GM10847 (cell line): ENCODE data around the gene CSMD2.

ENCODE experiments used
- POLR2A ChIP-seq: IDR thresholded peaks from 2 replicates; pipeline ENCODE4 v1.6.1; 2011; ENCODE audit not compliant: insufficient read length; ENCODE audit errors: extremely low read depth

The CSMD2 gene

DNA sequence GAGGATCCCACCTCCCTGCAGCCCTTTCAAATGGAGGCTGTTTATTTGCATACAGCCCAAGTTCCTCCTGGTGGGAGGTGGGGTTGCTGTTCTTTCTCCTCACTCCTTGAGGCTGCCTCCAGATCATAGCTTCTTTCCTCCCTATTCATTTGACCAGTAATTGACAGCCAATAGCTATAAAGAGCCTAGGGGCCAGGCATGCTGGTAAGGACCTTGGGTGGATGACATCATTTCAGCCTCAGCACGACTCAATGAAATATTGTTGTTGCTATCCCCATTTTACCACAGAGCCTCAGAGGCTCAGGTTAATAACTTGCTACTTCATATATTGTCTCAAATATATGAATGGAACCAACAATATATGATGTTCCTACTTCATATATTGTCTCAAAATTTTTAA lies 661.5 kb downstream of the CSMD2 start:
- TF ChIP-seq POLR2A: no peak

DNA sequence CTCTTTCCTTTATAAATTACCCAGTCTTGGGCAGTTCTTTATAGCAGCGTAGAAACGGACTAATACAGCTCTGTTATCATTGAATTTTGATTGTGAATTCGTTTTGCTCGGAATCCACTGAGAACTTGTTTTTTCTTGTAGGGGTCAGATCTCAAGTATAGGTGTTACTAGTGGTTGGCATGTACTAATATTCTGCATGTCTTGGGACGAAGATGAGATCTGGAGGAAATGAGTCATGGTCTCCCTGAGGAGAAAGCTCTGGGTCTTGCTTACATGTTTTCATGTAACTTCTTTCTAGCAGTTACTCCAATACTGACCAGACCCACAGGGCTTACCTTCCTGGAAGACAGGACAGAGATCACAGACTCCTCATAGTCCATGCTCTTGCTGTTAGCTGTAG lies 662.3 kb downstream of the CSMD2 start:
- TF ChIP-seq POLR2A: no peak

DNA sequence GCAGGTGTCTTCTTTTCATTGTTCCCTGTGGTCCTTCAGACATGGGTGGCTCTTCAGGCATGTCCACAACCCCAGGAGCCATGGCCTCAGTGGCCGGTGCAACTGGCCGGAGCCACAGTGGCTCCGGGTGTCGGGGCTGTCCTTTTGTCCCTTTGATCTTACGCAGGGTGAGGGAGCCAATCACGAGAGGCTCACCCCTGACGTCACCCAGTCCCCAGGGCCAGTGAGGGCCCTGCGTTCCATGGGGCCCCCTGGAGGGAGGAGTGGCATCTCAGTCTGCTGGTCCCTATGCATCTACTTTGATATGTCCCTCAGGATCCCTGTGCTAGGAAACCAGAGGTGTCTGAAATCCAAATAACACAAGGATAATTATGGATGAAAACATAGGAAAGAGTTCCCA lies 663.3 kb downstream of the CSMD2 start:
- no peak for TF ChIP-seq POLR2A

DNA sequence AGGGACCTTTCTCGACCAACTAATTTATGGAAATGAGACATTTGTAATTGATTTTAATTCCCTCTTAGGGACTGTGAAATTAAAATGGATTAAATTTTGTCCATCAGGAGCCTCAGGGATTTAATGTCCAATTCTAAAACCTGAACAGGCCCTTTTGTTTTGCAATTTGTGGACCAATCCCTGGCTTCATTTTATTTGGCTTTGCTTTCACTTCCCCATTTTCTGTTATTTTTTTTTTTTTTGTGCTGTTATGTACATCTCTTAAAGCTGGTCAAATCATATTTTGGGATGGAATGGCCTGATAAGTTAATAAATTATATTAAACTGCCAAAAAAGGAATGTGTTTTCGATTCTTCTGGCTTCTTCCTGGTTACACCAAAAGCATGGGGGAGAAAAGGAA lies 663.7 kb downstream of the CSMD2 start:
- no peak for TF ChIP-seq POLR2A

DNA sequence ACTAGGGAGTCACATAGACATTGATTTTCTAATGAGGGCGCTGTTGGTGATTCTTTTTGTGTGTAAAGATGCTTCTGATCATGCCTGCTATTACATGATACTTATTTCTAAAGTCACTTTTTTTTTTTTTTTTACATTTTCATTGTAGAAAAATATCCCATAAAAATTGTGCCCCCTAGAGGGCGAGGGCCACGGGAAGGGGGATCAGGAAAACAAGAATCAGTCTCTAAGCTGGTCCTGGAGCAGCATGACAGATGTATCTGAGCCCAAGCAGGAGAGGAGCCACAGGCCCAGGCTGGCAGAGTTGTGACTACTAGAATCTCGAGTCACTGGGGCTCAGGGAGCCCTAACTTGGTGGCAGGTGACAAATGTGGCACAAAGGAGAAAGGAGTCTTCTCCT lies 664.5 kb downstream of the CSMD2 start:
- no peak for TF ChIP-seq POLR2A

DNA sequence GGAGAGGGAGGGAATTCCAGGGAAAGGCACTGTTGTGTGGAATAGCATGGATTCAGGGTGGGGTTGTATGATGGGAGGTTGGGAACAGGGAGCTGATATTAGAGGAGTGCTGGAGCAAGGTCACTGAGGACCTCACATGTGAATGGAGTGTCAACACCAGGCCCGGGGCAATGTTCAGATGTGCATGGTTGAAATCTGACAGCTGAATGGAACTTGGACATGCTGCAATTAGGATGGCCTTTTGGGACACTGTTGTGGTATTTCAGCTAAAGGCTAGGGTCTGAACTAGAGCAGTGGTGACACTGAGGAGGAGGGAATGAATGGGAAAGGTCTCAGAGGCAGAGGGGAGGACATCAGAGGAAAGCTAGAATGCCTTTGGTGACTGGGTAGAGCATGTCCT lies 667.6 kb downstream of the CSMD2 start:
- no peak for TF ChIP-seq POLR2A

DNA sequence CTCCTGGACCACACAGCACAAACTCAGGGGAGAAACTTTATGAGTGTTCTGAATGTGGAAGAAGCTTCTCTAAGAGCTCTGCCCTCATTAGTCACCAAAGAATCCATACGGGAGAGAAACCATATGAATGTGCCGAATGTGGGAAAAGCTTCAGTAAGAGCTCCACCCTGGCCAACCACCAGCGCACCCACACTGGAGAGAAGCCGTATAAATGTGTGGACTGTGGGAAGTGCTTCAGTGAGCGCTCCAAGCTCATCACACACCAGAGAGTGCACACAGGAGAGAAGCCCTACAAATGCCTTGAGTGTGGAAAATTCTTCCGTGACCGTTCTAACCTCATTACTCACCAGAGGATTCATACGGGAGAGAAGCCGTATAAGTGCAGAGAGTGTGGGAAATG lies 670.1 kb downstream of the CSMD2 start:
- TF ChIP-seq POLR2A: no peak

DNA sequence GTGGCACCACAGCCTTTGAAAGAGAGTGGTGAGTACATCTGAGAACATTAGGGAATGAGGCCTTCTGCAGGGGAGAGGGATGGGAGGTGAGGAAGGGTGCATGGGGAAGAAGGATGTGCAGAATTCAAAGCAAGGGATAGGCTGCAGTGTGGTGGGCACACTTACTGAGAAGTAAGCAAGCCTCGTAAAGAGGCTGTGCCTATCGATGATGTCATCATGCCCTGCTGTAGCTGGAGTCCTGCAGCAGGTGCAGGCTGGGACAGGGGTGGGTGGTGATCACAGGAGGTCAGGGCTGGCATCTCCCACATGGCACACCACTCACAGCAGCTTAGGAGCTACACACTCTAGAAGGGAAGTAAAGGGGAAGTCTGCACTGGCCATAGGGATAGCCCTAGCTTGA lies 676.4 kb downstream of the CSMD2 start:
- no peak for TF ChIP-seq POLR2A

DNA sequence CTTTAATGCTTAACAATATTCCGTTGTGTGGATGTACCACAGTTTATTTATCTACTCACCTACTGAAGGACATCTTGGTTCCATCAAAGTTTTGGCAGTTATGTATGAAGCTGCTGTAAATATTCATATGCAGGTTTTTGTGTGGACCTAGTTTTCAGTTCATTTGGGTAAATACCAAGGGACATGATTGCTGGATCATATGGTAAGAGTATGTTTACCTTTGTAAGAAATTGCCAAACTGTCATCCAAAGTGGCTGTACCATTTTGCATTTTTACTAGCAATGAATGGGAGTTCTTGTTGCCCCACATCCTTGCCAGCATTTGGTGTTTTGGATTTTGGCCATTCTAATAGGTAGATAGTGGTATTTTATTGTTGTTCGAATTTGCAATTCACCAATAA lies 682.6 kb downstream of the CSMD2 start:
- no peak for TF ChIP-seq POLR2A

DNA sequence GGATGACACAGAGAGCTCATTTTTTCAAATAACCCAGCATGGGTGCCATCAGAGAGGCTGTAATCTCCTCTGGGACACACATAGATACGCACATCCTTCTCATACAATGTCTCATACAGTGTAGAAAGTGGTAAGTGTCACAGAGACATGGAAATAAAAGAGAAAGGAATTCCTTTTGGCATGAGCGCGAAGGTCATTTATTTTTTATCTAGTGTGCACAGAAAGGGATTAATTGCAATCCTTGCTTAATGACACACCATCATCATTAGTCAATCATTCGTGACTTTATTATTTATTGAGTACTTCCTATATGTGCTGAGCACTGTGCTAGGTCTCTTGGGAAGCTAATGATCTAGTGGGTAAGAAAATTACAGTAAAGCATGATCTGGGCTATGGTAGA lies 687.6 kb downstream of the CSMD2 start:
- no peak for TF ChIP-seq POLR2A

DNA sequence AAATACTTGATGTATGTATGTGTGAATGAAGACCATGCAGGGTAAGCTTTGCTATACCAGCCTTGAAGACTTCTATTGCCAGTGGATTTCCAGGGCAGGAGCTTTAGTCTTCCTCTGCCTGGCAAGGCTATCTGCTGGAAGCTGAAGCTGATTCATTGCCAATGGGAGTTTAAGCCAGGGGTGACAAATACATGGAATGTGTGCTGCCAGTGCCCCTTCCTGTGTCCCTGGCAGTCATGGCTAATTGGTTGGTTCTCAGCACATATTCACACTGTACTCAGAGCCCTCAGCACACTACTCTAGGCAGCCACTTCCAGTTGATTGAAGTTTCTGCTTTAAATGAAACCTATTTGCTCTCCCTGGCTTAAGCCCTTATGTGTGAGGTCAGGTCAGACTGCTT lies 691.1 kb downstream of the CSMD2 start:
- TF ChIP-seq POLR2A: no peak

DNA sequence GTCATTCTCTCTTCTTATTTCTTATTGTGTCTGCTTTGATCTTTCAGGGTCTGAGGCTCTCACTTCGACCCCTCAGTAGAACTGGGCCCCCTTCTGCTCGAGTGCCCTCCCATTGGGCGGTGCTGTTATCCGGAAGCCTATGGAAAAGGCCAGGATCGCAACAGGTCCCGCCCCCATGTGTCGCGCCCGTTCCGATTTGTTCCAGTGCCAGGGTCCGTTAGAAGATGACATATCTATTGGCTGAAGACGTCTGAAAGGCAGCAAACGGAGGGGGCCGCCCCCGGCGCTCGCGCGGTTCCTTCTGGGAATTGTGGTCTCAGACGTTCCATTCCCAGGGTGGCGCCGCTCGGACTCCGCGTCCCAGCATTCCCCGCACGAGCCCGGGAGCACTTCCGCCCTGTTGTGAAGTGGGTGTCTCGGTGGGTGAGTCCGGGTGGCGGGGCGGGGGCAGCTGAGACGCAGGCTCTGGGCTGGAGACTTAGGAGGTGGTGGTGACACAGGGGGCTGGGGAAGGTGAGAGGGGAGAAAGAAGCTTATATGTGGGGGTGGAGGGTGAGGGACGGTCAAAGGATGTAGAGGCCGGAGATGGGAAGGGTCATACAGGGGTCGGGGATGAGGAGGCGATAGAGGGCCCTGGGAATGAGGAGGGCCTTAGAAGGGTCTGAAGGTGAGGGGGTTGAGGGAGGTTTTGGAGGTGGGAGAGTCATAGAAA lies 692.6 kb downstream of the CSMD2 start, which contains the start of gene ZSCAN20:
TSS of gene ZSCAN20 (plus strand) at position 377 of the 712 bp plus-strand sequence. CDS start 6,644 bp downstream, outside the sequence.
- peak; percentile 65 for TF ChIP-seq POLR2A

DNA sequence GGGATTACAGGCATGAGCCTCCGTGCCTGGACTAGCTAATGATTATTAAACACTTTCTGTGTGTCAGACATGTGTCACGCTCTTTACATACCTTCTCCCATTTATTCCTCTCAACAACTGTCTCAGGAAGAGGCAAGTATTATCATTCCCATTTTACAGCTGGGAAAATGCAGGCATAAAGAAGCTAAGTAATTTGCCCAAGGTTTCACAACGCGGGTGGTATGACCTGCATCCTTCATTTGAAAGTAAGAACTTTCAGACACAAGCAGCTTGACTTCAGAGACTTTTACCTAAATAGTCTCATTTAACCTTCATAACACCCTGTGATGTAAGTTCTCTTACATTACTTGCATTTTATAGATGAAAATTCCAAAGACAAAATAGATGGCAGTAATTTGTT lies 693.6 kb downstream of the CSMD2 start:
- no peak for TF ChIP-seq POLR2A

DNA sequence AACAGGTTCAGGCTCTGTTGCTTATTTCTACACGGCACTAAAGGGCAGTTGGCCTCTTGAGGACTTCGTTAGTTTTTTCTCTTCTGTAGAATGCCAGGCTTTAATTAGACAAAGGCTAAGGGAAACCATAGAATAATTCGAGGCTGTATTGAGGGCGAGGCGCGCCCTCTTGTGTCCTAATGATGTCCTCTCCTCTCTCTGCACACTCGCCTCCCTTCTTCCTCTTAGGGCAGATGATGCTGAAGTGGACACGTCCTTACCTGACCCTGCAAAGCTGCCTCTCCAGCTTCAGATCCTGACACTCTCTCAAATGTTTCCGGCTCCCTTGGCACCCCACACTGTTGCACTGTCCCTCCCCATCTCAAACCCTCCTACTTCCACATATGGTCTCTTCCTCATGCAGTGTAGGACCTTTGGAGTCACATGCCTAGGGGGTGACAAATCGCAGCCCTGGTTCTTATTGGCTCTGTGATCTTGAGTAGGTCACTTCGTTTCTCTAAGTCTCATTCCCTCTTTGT lies 694.5 kb downstream of the CSMD2 start:
- no peak for TF ChIP-seq POLR2A

DNA sequence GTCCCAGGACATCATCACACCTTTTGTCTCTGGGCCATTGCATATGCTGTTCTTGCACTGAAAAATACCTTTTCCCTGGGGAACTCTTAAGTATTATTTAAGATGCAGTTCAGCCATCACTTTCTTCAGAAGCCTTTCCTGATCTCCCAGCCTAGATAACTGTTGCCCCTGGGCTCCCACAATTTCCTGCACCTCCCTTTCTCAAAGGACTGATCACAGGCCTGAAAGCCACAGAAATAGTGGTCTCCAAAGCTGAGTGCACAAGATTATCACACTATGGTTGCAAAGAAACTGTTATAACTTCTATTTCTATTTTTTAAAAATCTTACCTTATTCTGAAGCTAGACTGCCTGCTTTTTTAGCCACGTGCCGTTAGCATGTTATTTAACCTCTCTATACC lies 695.3 kb downstream of the CSMD2 start:
- no peak for TF ChIP-seq POLR2A

DNA sequence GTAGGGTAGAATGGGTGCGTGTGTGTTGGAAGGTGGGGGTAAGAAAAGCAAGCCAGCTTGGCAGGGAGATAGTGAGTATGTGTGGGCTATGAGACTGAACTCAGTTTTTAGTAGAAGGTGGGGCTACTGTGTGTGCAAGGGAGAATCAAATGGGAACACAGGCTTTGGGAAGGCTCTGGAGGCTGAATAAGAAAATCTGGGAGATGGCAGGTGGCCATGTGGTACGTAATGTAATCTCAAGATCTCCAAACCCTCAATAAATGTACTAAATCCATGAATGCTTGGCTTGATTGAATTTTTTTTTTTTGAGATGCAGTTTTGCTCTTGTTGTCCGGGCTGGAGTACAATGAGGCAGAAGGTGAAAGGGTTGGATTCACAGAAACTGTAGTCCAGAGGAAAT lies 696.1 kb downstream of the CSMD2 start:
- TF ChIP-seq POLR2A: no peak

DNA sequence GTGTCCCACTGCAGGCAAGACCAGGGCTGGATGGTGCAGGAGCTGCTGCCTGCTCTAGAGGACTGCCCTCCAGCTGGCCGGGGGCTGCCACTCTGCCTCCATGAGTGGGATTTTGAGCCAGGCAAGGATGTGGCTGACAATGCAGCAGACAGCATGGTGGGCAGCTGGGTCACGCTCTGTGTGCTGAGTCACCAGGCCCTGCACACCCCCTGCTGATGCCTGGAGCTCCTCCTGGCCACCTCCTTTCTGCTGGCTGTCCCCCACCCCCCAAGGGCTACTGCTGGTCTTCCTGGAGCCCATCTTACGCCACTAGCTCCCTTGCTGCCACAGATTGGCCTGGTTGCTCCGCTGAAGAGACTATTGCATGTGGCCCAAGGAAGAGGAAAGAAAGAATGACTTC lies 696.5 kb downstream of the CSMD2 start:
- TF ChIP-seq POLR2A: no peak
